ENCODE results near the gene CD207.
A peak's percentile ranks its signal among the peaks of the same experiment; 100 is the strongest.

Gene CD207

DNA sequence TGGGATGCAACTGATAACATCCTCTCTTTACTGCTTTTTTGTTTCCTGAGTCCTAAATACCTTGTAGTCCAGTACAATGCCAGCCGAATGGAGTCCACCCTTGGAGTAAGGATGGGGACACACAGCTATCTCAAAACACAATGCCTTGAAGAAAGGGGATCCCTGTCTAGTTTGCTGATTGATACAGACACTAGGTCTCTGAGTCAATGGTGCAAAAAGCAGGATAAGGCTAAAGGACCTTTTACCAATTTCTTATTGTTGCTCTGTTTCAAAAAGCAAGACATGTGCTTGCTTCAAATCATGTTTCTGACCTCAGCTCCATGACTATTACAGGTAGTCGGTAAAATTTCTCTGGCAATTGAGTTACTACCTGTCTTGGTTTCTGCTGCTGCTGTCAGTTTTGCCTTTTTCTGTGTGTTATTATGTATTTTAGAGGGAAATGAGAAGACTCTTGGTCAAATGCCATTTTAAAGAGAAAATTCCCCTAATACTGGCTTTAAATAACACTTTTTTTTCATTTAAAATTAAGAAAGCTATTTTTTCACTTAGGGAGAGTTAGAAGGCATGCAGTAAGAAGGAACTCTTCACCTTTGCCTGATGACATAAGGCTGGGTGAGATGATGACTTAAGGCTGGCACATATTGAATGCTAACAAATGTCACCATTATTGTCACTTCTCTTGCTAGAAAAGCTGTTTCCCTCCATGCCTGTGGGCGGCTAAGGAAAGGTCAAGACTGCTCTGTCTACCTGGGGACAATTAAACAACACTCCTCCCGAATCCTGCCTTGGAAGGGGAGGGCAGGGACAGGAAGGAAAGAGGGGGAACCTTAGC is 40.2 kb downstream of the CD207 start:
- TF ChIP-seq, protein P1, sequence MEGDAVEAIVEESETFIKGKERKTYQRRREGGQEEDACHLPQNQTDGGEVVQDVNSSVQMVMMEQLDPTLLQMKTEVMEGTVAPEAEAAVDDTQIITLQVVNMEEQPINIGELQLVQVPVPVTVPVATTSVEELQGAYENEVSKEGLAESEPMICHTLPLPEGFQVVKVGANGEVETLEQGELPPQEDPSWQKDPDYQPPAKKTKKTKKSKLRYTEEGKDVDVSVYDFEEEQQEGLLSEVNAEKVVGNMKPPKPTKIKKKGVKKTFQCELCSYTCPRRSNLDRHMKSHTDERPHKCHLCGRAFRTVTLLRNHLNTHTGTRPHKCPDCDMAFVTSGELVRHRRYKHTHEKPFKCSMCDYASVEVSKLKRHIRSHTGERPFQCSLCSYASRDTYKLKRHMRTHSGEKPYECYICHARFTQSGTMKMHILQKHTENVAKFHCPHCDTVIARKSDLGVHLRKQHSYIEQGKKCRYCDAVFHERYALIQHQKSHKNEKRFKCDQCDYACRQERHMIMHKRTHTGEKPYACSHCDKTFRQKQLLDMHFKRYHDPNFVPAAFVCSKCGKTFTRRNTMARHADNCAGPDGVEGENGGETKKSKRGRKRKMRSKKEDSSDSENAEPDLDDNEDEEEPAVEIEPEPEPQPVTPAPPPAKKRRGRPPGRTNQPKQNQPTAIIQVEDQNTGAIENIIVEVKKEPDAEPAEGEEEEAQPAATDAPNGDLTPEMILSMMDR (conservative IDR thresholded peaks at IDR 0.05; ENCODE audit: low read length): no peak
- H3K4me3 ChIP-seq (ENCODE audit: low read length): no peak overlapping the region
- DNase-seq (ENCODE audit: low read depth): no peak

DNA sequence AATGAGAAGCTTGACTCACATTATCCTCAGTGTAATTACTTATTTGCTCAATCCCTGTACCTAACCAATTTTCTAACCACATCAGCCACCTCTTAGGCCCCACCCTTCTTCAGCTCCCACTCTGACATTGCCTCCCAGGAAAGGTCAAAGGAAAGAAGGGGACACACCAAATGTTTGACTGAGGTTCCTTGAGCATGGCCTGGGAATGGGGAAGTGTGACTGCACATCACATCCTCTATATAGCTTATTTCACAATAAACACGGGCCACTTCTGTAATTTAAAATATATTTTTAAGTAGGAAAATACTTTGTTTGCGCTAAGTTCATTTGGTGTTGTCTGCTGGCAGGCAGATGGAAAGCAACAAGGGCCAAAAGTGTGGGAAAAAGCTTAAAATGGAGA is 42.2 kb downstream of the CD207 start:
- H3K4me3 ChIP-seq (ENCODE audit: low read length): no peak overlapping the region
- DNase-seq (ENCODE audit: low read depth): no peak
- TF ChIP-seq, protein P1 (conservative IDR thresholded peaks at IDR 0.05; ENCODE audit: low read length): no peak

DNA sequence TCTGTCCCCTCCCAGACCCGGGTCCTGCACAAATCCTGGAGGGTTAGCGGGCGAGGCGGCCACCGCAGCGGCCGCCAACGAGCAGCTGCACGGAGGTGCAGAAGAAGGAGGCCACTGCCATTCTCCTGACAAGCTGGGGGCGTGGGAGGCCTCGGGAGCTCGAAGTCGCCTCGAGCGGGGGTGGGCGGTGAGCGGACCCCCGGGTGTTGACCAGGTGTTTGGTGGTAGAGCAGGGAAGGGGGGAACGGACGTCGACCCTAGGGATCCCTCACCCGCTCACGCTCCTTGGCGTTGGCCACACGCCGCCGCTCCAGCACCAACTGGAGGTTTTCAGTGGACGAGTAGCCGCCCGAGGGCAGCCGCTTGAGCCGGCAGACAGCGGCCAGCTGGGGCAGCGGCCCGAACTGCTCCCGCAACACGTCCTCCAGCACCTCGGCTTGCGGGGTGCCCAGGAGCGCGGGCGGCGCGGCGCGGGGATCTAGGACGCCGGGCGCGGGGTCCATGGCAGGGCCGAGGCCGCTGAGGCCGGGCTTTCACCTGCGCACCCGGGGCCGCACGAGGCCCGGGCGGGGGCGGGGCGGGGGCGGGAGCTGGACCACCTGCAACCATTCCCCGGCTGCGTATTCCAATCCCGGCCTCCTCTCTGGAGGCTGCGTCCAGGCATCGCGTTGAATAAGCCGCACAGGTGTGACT is 45.3 kb downstream of the CD207 start, which contains the start of gene FIGLA:
FIGLA (minus strand) TSS at position 508 of the 693 bp plus-strand sequence; CDS start at position 503, 5 bp downstream.
- no peak for DNase-seq (ENCODE audit: low read depth)
- TF ChIP-seq, protein P1 (conservative IDR thresholded peaks at IDR 0.05; ENCODE audit: low read length): no peak
- H3K4me3 ChIP-seq (ENCODE audit: low read length): peak within 1 kb of the TSS; percentile 27

DNA sequence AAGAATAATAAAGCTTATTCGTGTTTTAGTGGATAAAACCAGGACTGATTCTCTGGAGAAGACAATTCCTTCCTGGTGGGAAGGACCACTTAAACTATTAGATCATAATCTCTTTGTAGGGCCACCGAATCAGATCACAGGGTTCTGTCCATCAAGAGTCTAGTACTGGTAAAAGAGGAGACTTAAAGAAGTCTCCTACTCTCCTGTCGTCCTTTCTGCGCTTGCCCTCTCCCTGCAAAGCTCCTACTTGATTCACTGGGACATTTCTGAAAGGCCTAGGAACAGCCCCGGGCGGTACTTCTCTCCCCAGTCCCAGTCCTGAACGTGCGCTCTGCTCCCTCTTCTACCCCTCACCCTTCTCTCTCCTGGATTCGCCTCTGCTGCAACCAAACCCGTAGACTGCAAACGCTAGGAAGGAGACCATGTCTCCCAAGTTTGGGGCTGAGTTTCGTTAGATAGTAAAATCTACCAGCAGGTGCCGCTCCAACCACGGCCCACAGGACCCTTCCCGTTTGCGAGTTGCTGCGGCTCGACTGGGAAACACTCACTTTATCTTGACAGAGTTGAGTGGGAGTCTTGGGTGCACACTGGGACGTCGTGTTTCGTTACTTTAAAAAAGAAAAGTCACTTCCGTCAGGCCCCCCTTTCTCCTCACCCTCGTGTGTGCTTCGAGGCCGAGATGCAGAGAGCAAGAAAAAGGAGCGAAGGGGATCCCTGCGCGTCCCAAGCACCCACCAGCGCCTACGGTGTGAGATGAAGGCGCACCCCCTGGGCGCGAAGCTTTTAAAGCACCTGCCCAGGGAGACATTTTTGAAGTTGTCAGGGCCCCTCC is 46.1 kb downstream of the CD207 start:
- DNase-seq (ENCODE audit: low read depth): peak; percentile 45
- H3K4me3 ChIP-seq (ENCODE audit: low read length): peak overlapping the region; percentile 27
- TF ChIP-seq, protein P1 (conservative IDR thresholded peaks at IDR 0.05; ENCODE audit: low read length): peak; percentile 73

DNA sequence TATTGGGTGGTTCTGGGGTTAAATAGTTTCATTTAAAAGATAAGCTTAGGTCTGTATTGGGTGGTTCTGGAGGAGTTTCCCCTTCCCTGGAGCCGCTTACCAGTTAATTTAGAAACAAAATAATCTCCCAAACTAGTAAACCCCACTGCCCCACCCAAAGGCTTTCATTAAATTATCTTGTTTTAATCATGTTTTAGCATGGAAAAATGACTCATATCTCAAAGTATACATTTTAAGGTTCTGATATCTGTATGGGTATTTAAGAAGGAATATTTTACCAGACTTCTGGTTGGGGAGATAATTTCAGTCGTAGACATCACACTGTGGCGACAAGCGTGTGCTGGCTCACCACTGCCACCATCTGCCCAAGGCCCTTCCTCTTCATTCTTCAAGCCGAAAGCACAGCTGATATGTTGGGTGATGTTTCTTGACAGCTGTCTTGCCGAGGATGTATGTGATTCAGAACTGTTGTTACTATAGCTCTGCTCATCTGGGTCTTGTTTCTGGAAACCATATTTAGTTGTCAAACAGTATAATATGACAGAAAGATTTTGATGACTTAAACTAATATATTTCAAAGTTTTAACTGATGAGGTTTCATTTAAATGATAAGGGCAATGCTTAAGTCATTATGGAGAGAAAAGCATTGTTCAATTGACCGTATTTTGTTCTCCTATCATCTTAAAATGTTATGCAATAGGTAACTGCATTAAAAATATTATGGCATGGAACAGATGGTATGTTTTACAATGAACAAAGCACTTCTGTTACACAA is 50.3 kb downstream of the CD207 start:
- TF ChIP-seq, protein P1 (conservative IDR thresholded peaks at IDR 0.05; ENCODE audit: low read length): peak; percentile 72
- H3K4me3 ChIP-seq (ENCODE audit: low read length): no peak overlapping the region
- peak; percentile 54 for DNase-seq (ENCODE audit: low read depth)

DNA sequence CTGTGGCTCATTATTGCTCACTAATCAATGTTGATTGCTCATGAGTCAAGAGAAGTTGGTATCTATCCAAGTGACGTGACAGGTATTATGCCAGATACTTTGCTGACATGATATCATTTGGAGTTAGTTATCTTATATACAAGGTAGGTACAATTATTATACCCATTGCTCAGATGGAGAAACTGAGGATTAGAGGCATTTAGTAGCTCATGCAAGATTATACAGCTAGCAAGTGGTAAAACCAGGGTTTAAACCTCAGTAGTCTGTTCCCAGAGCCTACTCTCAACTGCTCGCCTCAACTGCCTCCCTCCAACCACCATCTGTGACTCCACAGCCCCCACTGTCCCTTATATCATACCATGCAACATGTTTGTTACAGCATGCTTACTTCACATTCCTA is 51.3 kb downstream of the CD207 start:
- H3K4me3 ChIP-seq (ENCODE audit: low read length): no peak overlapping the region
- DNase-seq (ENCODE audit: low read depth): no peak
- TF ChIP-seq, protein P1 (conservative IDR thresholded peaks at IDR 0.05; ENCODE audit: low read length): no peak

Data from AG10803 (cell line).